GM19193 (cell line): ENCODE measurements around the gene CCDC190.

Experiments
- POLR2A ChIP-seq: IDR thresholded peaks from 4 replicates; pipeline ENCODE4 v1.6.1; 2011; ENCODE audit not compliant: insufficient read depth, insufficient read length; ENCODE audit errors: extremely low read depth

CCDC190 gene

GRCh38 chr1:162884831-162885230, 23.9 kb upstream of the CCDC190 start:
- no peak for TF ChIP-seq POLR2A

GRCh38 chr1:162882248-162882674, 21.3 kb upstream of the CCDC190 start:
- TF ChIP-seq POLR2A = no peak

- TF ChIP-seq POLR2A = no peak
These were observed 20.6 kb upstream of the CCDC190 start for GRCh38 chr1:162881590-162881989.

GRCh38 chr1:162878000-162878596, 17.1 kb upstream of the CCDC190 start:
- TF ChIP-seq POLR2A = no peak

- no peak for TF ChIP-seq POLR2A
These were observed 16.4 kb upstream of the CCDC190 start for GRCh38 chr1:162877412-162877811.

- no peak for TF ChIP-seq POLR2A
These were observed 15.8 kb upstream of the CCDC190 start for GRCh38 chr1:162876751-162877150.

GRCh38 chr1:162873671-162874666, 13.0 kb upstream of the CCDC190 start:
- no peak for TF ChIP-seq POLR2A

- TF ChIP-seq POLR2A = no peak
These were observed 12.0 kb upstream of the CCDC190 start for GRCh38 chr1:162872981-162873380.

GRCh38 chr1:162868972-162869371, 8.0 kb upstream of the CCDC190 start:
- no peak for TF ChIP-seq POLR2A

- TF ChIP-seq POLR2A = no peak
These were observed 650 bp upstream of the CCDC190 start for GRCh38 chr1:162861625-162862024.

GRCh38 chr1:162859191-162859590, 1.8 kb downstream of the CCDC190 start:
- no peak for TF ChIP-seq POLR2A

- no peak for TF ChIP-seq POLR2A
These were observed 3.1 kb downstream of the CCDC190 start for GRCh38 chr1:162857850-162858249.

GRCh38 chr1:162856260-162856659, 4.7 kb downstream of the CCDC190 start:
- TF ChIP-seq POLR2A = no peak

GRCh38 chr1:162855461-162856150, 5.4 kb downstream of the CCDC190 start:
- no peak for TF ChIP-seq POLR2A

- no peak for TF ChIP-seq POLR2A
These were observed 6.6 kb downstream of the CCDC190 start for GRCh38 chr1:162854245-162854882.
